GM19397 (cell line): Measurements from ENCODE around the gene TPRA1.
"Not testable (repeated sequence)": the region's sequence is repeated elsewhere in the genome, so short reads cannot be mapped to it uniquely, and the experiment has no call there.

Source experiments
- ATAC-seq: cut with Tn5 transposase; IDR thresholded peaks from one replicate; pipeline ENCODE4 v1.9.1; 2021; ENCODE audit warnings: mild to moderate bottlenecking, moderate library complexity; ENCODE audit not compliant: unreplicated experiment

Gene TPRA1

GRCh38 chr3:127616836-127617605 is 26.5 kb upstream of the TPRA1 start:
- ATAC-seq, result no peak

GRCh38 chr3:127615631-127616305 is 25.2 kb upstream of the TPRA1 start:
- ATAC-seq, result no peak

GRCh38 chr3:127614928-127615589 is 24.5 kb upstream of the TPRA1 start:
- ATAC-seq, result no peak

GRCh38 chr3:127613406-127613805 is 22.9 kb upstream of the TPRA1 start:
- no peak for ATAC-seq

GRCh38 chr3:127612966-127613365 is 22.4 kb upstream of the TPRA1 start:
- no peak for ATAC-seq

GRCh38 chr3:127611251-127611650 is 20.7 kb upstream of the TPRA1 start:
- no peak for ATAC-seq

- no peak for ATAC-seq
Measured at GRCh38 chr3:127610105-127610504, 19.6 kb upstream of the TPRA1 start.

- ATAC-seq, result no peak
Measured at GRCh38 chr3:127608362-127608718, 17.8 kb upstream of the TPRA1 start.

GRCh38 chr3:127607675-127608361 is 17.3 kb upstream of the TPRA1 start:
- ATAC-seq, result no peak

- no peak for ATAC-seq
Measured at GRCh38 chr3:127606981-127607595, 16.6 kb upstream of the TPRA1 start.

GRCh38 chr3:127606086-127606805 is 15.7 kb upstream of the TPRA1 start:
- no peak for ATAC-seq

- not testable (repeated sequence) for ATAC-seq
Measured at GRCh38 chr3:127605547-127605946, 15.0 kb upstream of the TPRA1 start.

- ATAC-seq, result no peak
Measured at GRCh38 chr3:127604546-127605165, 14.1 kb upstream of the TPRA1 start.

- ATAC-seq, result no peak
Measured at GRCh38 chr3:127604035-127604434, 13.5 kb upstream of the TPRA1 start.

GRCh38 chr3:127600749-127601456 is 10.4 kb upstream of the TPRA1 start:
- ATAC-seq, result no peak

GRCh38 chr3:127598841-127599570 is 8.5 kb upstream of the TPRA1 start:
- no peak for ATAC-seq

GRCh38 chr3:127597020-127597771 is 6.7 kb upstream of the TPRA1 start:
- no peak for ATAC-seq

GRCh38 chr3:127595303-127595702 is 4.8 kb upstream of the TPRA1 start:
- no peak for ATAC-seq
